Breast epithelium (tissue), 4 donors: ENCODE measurements around the gene NR6A1. TPM values are rescaled to one million over a fixed set of nuclear protein-coding genes. Genes with fewer than 3 reads are reported as not detected.

ENCODE experiments used
- DNase-seq, 2 donors: peaks; one replicate each; pipeline ENCODE4 v3.0.0-alpha.2; 2019; ENCODE audit warnings: low spot score in 2 of 2
- H3K27ac ChIP-seq, 2 donors: fragments of 200-600 bp; sonication (generic) in 1 of 2; one replicate each; pipeline ENCODE4 v1.5.1; 2016 to 2019; ENCODE audit warnings: mild to moderate bottlenecking in 1 of 2
- H3K27me3 ChIP-seq, 2 donors: fragments of 200-600 bp; sonication (generic) in 1 of 2; one replicate each; pipeline versions ENCODE4 v1.5.1 to v1.6.0; 2017 to 2019; ENCODE audit warnings: control low read depth in 1 of 2, mild to moderate bottlenecking in 1 of 2
- H3K36me3 ChIP-seq: fragments of 200-600 bp; one replicate; pipeline ENCODE4 v1.5.1; 2019
- H3K4me1 ChIP-seq, 2 donors: fragments of 200-600 bp; sonication (generic); one replicate each; pipeline ENCODE4 v1.5.1; 2016 to 2019; ENCODE audit warnings: control low read depth in 1 of 2
- H3K4me3 ChIP-seq, 3 donors: fragments of 200-600 bp; sonication (generic); 1 replicate in 2 of 3; 2 replicates in 1 of 3; pipeline ENCODE4 v1.5.1; 2016 to 2019; ENCODE audit warnings: mild to moderate bottlenecking in 3 of 3, moderate library complexity in 2 of 3
- H3K9me3 ChIP-seq, 2 donors: fragments of 200-600 bp; sonication (generic) in 1 of 2; one replicate each; pipeline ENCODE4 v1.5.1; 2016 to 2019; ENCODE audit warnings: control low read depth in 1 of 2
- CTCF ChIP-seq, 3 donors: fragments of 450-650 bp; IDR thresholded peaks; one replicate each; pipeline ENCODE4 v1.5.1; 2016 to 2017; ENCODE audit warnings: antibody characterized with exemption in 3 of 3, mild to moderate bottlenecking in 3 of 3, moderate library complexity in 3 of 3
- POLR2A ChIP-seq: fragments of 450-650 bp; IDR thresholded peaks from one replicate; pipeline ENCODE4 v1.6.1; 2016; ENCODE audit warnings: antibody characterized with exemption, mild to moderate bottlenecking, moderate library complexity
- POLR2AphosphoS5 ChIP-seq, 3 donors: sonication (generic); formaldehyde crosslinking; IDR thresholded peaks; one replicate each; pipeline ENCODE4 v1.6.1; 2017; ENCODE audit warnings: antibody characterized with exemption in 3 of 3
- intact Hi-C: fragments of 100-400 bp; cut with DNase I; formaldehyde crosslinking; loops from one replicate; pipeline ENCODE4 v1.15.1; 2023; ENCODE audit warnings: low total_unique reads
- total RNA-seq, 3 donors: library from RNA; depleted of rRNA; stranded (reverse); fragments of >200 nt; gene quantifications; one replicate each; pipeline ENCODE4 v1.1.0, GENCODE V29; 2016

NR6A1 gene
- total RNA-seq, 3 donors from 2014 or later = 1.3 to 5.3 (median 3.9) TPM

- Histone ChIP-seq H3K9me3 (no peaks in the 10 kb centered on the region), H3K27ac (no peak overlapping the region), H3K4me1 (no peaks in the 10 kb centered on the region), H3K36me3 (no peaks in the 10 kb centered on the region), H3K4me3 (no peak overlapping the region), H3K27me3 (no peaks in the 10 kb centered on the region)
- intact Hi-C loops = no loop called here
- DNase-seq = no peak
- TF ChIP-seq POLR2A (no peak), CTCF (IDR thresholded peaks at IDR 0.05) (no peak)
Measured at GRCh38 chr9:124520206-124520596, 250.9 kb downstream of the NR6A1 start.

- Histone ChIP-seq H3K4me1 (no peaks in the 10 kb centered on the region), H3K4me3 (no peak overlapping the region), H3K27ac (no peak overlapping the region), H3K9me3 (no peaks in the 10 kb centered on the region), H3K27me3 (no peaks in the 10 kb centered on the region), H3K36me3 (no peaks in the 10 kb centered on the region)
- no peak for DNase-seq
- TF ChIP-seq POLR2AphosphoS5 (IDR thresholded peaks at IDR 0.05) = no peak
- no peak for TF ChIP-seq POLR2A
- intact Hi-C loops = no loop called here
Measured at GRCh38 chr9:124518116-124518515, 253.0 kb downstream of the NR6A1 start.

GRCh38 chr9:124517600-124517999 is 253.5 kb downstream of the NR6A1 start:
- Histone ChIP-seq H3K36me3 (no peaks in the 10 kb centered on the region), H3K9me3 (no peaks in the 10 kb centered on the region), H3K27me3 (no peaks in the 10 kb centered on the region), H3K4me1 (no peaks in the 10 kb centered on the region), H3K27ac (no peak overlapping the region), H3K4me3 (no peak overlapping the region)
- TF ChIP-seq POLR2A (no peak), POLR2AphosphoS5 (IDR thresholded peaks at IDR 0.05) (no peak), CTCF (IDR thresholded peaks at IDR 0.05) (no peak)
- DNase-seq = no peak
- intact Hi-C loops = no loop called here

GRCh38 chr9:124514874-124515273 is 256.2 kb downstream of the NR6A1 start:
- H3K27me3 ChIP-seq = no peaks in the 10 kb centered on the region
- H3K36me3 ChIP-seq = no peaks in the 10 kb centered on the region
- no peak overlapping the region for H3K27ac ChIP-seq
- intact Hi-C loops = no loop called here
- H3K4me1 ChIP-seq = no peaks in the 10 kb centered on the region
- no peak overlapping the region for H3K4me3 ChIP-seq
- H3K9me3 ChIP-seq = no peaks in the 10 kb centered on the region
- DNase-seq = no peak
- no peak for TF ChIP-seq CTCF (IDR thresholded peaks at IDR 0.05)
- TF ChIP-seq POLR2A = no peak
- TF ChIP-seq POLR2AphosphoS5 (IDR thresholded peaks at IDR 0.05) = no peak

GRCh38 chr9:124514125-124514524 is 257.0 kb downstream of the NR6A1 start:
- no peak for DNase-seq
- no peak overlapping the region for H3K4me3 ChIP-seq
- TF ChIP-seq POLR2A (no peak), POLR2AphosphoS5 (IDR thresholded peaks at IDR 0.05) (no peak), CTCF (IDR thresholded peaks at IDR 0.05) (no peak)
- H3K4me1 ChIP-seq = no peaks in the 10 kb centered on the region
- no peak overlapping the region for H3K27ac ChIP-seq
- intact Hi-C loops = no loop called here
- no peaks in the 10 kb centered on the region for H3K36me3 ChIP-seq
- H3K9me3 ChIP-seq = no peaks in the 10 kb centered on the region
- H3K27me3 ChIP-seq = no peaks in the 10 kb centered on the region

GRCh38 chr9:124513376-124513994 is 257.6 kb downstream of the NR6A1 start:
- Histone ChIP-seq H3K36me3 (no peaks in the 10 kb centered on the region), H3K9me3 (no peaks in the 10 kb centered on the region), H3K27ac (no peak overlapping the region), H3K4me3 (no peak overlapping the region), H3K27me3 (no peaks in the 10 kb centered on the region), H3K4me1 (no peaks in the 10 kb centered on the region)
- DNase-seq = no peak
- TF ChIP-seq POLR2AphosphoS5 (IDR thresholded peaks at IDR 0.05) = no peak
- no peak for TF ChIP-seq CTCF (IDR thresholded peaks at IDR 0.05)
- no peak for TF ChIP-seq POLR2A
- intact Hi-C loops = no loop called here
